Left hindlimb (tissue), 1 donor: ENCODE measurements around the gene BAZ2B.
"Not testable (repeated sequence)": the region's sequence is repeated elsewhere in the genome, so short reads cannot be mapped to it uniquely, and the experiment has no call there.

ENCODE experiments used
- DNase-seq: peaks from one replicate; pipeline ENCODE4 v3.0.0-alpha.2; 2018

Gene BAZ2B, protein sequence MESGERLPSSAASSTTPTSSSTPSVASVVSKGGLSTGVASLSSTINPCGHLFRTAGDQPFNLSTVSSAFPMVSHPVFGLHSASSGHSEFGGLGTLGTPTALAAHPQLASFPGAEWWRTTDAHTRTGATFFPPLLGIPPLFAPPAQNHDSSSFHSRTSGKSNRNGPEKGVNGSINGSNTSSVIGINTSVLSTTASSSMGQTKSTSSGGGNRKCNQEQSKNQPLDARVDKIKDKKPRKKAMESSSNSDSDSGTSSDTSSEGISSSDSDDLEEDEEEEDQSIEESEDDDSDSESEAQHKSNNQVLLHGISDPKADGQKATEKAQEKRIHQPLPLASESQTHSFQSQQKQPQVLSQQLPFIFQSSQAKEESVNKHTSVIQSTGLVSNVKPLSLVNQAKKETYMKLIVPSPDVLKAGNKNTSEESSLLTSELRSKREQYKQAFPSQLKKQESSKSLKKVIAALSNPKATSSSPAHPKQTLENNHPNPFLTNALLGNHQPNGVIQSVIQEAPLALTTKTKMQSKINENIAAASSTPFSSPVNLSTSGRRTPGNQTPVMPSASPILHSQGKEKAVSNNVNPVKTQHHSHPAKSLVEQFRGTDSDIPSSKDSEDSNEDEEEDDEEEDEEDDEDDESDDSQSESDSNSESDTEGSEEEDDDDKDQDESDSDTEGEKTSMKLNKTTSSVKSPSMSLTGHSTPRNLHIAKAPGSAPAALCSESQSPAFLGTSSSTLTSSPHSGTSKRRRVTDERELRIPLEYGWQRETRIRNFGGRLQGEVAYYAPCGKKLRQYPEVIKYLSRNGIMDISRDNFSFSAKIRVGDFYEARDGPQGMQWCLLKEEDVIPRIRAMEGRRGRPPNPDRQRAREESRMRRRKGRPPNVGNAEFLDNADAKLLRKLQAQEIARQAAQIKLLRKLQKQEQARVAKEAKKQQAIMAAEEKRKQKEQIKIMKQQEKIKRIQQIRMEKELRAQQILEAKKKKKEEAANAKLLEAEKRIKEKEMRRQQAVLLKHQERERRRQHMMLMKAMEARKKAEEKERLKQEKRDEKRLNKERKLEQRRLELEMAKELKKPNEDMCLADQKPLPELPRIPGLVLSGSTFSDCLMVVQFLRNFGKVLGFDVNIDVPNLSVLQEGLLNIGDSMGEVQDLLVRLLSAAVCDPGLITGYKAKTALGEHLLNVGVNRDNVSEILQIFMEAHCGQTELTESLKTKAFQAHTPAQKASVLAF (N-terminal part only)

DNA sequence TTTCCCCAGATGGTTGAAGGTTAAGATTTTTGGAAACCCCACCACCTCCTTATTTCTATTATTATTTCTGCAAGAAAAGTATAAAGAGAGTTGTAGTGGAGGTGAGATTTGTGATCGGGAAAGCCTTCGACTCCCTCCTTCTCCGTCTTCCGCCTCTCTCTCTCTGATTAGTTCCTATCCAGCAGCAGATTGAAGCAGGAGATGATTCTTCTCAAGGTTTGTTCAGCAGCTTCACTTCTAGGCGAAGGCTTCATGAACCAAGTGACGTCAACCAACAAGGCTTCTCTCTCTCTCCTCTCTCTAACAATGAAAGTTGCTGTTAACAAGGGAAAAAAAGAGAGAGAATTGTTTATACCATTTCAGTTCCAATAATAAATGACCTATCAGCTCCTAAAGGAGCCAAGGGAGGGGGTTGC is at the start of gene BAZ2B:
BAZ2B (minus strand) TSS at position 263 of the 416 bp plus-strand sequence. CDS start 137,829 bp downstream, outside the sequence.
- peak; percentile 57 for DNase-seq

DNA sequence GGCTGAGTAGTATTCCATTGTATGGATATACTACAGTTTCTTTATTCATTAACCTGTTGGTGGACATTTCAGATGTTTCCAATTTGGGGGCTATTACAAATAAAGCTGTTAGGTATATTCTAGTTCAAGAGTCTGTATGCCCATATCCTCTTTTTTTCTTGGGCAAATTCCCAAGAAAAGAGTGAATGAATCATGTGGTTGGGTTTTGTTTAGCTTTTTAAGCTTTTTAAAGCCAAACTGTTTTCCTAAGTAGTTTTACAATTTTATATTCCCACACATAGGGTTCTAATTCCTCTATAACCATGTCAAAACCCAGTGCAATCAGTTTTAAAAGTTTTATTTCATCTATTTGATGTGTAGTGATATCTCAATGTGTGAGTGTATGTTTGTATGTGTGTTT is 44.9 kb upstream of the BAZ2B start:
- DNase-seq: no peak

- DNase-seq: no peak
Measured at GRCh38 chr2:159658881-159659873, 42.8 kb upstream of the BAZ2B start.

DNA sequence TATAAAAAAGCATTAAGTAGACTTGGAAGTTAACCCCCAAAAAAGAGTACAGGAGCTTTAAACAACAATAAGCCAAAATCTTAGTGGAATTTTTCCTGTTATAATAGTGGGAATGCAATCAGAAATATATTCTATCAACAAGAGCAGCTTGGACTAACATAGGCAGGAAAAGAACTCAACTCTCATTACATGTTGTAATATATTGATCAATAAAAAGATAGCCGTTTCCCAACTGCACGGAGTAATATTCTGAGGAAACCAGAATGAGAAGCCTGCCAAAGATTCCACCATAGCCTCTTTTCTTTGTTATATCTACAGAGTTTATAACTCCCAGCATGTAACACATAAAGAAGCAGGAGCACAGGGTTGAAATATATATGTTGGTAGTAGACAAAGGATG is 37.6 kb upstream of the BAZ2B start:
- no peak for DNase-seq

DNA sequence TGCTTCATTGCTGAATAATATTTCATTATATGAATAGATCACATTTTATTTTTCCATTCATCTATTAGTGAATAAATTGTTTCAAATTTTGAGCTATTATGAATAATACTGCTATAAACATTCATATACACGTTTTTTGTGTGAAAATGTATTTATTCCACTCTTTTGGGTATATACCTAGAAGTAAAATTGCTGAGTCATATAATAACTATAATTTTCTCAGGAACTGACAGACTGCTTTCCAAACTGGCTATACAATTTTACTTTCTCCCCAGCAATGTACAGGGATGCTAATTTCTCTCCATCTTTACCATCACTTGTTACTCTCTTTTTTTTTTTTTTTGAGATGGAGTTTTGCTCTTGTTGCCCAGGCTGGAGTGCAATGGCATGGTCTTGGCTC is 35.5 kb upstream of the BAZ2B start:
- DNase-seq: no peak

DNA sequence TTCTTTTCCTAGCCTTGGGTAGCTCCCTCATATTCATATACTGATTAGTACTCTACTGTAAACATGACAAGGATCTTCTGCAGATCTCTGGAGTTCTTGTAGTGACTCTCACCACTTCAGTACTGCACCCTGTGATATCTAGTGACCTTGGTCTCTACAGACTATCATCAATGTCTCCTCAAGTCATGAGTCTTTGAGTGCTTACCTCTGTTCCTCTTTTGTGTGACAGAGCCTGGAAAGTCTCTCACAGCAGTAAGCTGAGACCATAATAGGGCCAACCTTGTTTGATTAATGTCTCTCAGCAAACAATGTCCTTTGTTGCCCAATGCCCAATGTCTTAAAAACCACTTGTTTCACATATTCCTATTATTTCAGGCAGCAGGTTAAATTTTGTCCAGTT is 34.2 kb upstream of the BAZ2B start:
- no peak for DNase-seq

- DNase-seq: no peak
Measured at GRCh38 chr2:159648643-159649042, 32.3 kb upstream of the BAZ2B start.

- no peak for DNase-seq
Measured at GRCh38 chr2:159647667-159648066, 31.3 kb upstream of the BAZ2B start.

GRCh38 chr2:159640176-159640575 is 23.8 kb upstream of the BAZ2B start:
- DNase-seq: no peak

- no peak for DNase-seq
Measured at GRCh38 chr2:159639712-159640111, 23.4 kb upstream of the BAZ2B start.

DNA sequence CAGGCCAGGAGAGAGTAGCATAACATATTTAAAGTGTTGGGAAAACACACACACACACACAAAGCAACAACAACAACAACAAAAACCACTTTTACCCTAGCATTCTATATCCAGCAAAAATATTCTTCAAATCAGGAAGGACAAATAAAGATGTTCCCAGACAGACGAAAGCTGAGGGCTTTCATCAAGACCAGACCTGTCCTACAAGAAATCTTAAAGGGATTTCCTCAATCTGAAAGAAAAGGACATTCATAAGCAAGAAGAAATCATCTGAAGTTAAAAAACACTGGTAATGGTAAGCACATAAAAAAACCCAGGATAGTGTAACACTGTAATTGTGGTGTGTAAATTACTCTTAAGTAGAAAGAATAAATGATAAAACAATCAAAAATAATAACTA is 22.7 kb upstream of the BAZ2B start:
- no peak for DNase-seq

DNA sequence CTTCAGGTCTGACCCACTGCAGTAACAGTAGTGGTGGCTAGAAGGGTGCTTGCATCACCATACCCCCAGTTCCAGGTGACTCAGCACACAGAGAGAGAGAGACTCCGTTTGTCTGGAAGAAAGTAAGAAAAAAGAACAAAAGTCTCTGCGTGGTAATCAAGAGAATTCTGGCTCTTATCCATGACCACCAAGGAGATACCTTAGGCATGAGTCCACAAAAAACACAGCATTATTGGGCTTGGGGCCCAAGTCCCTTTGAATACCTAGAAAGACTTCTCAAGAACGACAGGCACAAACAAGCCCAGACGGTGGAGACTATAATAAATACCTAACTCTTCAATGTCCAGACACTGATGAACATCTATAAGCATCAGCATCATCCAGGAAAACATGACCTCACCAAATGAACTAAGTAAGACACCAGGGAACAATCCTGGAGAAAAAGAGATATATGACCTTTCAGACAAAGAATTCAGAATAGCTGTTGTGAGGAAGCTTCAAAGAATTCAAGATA is 21.7 kb upstream of the BAZ2B start:
- DNase-seq: no peak

- DNase-seq: no peak
Measured at GRCh38 chr2:159637240-159637639, 20.9 kb upstream of the BAZ2B start.

DNA sequence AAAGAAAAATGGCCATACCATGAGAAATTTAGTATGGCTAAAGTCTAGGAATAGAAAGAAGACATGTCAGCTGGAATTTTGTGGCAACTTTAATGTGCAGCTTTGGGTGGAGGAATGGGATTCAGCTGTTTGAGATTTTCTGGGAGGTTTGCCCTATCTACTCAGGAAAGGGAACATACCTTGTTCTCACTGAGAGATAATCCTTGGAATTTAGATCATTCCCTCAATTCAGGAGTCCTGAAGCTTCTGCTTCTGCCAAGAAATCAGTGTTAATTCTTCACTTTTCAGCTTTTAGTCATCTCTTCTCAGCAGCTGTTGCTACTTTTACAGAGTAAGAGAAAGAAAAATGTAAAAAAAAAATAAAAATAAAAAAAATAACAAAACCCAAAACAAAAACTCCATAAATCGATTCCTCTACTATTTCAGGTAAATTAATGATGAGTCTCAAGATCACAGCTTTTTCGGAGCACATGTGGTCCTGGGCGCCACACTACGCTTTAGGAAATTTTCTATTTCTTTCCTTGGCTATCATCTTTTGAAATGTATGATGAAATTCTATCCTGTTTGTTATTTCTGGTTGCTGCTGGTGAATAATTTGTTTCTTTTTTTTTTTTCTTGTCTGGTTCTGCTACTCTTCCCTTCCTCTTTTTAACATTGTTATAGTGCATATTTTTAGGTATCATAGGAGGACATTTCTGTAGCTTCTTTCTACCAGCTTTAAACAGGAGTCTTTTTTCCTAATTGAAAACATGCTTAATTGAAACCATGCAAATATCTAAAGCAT is 18.9 kb upstream of the BAZ2B start:
- DNase-seq: no peak

DNA sequence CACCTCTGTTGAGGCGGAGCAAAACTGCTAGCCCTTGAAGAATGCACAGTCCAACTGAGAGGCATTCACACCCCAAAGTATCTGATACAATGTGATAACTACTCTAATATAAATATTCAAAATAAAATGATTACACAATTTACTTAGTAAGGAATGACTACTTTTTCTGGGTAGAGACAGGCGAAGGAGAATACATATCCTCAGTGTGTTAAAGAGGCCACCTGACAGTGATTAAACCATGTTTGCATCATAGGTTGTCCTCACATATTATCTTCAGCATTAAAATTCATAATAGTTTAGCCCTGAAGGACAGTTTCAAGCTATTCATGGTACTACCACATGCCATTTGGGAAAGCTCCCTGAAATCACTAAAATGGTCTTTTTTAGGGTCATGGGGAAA is 16.9 kb upstream of the BAZ2B start:
- DNase-seq: no peak

DNA sequence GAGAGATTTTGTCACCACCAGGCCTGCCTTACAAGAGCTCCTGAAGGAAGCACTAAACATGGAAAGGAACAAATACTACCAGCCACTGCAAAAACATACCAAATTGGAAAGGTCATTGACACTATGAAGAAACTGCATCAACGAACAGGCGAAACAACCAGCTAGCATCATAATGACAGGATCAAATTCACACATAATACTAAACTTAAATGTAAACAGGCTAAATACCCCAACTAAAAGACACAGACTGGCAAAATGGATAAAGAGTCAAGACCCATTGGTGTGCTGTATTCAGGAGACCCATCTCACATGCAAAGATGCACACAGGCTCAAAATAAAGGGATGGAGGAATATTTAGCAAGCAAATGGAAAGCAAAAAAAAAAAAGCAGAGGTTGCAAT is 9.3 kb upstream of the BAZ2B start:
- not testable (repeated sequence) for DNase-seq

DNA sequence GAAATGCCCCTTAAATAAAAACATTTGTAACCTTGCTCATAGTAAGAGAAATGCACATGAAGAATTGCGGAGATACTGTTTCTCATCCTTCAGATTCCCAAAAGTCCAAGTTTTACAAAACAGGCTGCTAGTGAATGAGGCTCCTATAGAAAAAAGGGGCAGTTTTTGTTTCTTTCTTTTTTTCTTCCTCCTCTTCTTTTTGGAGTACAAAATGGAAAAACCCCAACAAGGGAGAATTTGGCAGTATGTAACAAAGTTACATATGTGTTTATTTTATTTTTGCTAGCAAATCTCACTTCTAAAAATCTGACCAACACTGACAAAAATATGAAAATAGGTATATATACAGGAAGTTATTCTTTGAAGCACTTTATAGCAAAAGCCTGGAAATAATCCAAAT is 7.1 kb upstream of the BAZ2B start:
- no peak for DNase-seq

DNA sequence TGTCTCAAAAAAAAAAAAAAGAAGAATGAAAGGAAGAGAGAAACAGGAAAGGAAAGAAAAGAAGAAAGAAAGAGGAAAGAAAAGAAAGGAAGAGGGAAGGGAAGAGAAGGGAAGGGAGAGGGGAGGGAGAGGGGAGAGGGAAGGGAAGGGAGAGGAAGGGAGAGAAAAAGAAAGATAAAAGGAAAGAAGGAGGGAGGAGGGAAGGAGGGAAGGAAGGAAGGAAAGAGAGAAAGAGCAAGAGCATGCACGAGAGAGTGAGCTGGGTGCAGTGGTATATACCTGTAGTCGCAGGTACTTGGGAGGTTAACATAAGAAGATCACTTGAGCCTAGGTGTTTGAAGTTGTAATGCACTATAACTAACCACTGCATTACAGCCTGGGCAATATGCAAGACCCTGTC is 6.6 kb upstream of the BAZ2B start:
- no peak for DNase-seq

GRCh38 chr2:159620796-159621195 is 4.4 kb upstream of the BAZ2B start:
- DNase-seq: no peak

DNA sequence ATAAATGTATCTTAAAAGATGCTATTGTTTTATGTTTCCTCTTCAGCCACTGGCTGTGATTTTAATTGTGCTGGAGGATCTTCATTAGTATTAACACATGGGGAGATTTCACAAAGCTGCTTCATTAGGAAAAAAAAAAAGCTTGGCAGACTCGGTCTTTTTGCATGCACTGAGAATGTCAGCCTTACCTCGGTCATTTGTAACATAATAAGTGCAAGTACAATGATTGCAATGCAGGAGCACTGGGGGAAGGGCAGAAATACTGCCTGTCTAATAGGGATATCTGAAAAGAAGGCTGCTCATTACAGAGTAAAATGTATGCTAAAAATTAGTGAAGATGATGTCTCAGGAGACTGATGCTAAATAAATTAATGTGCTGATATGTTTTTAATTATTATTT is 1.3 kb upstream of the BAZ2B start:
- DNase-seq: no peak

DNA sequence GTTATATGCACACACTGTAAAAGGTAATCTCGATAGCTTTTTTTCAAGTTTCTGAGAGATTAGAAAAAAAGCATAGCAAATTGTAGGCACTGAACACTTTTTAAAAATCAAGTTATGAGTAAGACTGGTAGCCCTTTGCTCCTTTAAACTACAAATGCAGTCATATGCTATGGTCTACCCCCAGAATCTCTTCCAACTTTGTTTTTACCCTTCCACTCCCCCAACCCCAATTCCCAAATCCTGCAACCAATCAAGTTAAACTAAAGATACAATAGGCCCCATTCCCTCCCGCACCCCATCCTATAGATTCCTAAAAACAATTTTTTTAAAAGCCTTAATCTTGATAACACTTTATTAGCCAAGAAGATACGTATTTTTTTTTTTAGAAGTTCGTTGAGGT is 752 bp upstream of the BAZ2B start:
- no peak for DNase-seq
